ENCODE data around the gene OPRM1.
"Not testable (repeated sequence)": the region's sequence is repeated elsewhere in the genome, so short reads cannot be mapped to it uniquely, and the experiment has no call there.

Gene OPRM1

GRCh38 chr6:154039231-154039842 is at the start of gene OPRM1:
Gene OPRM1, plus strand, starts transcription at chr6:154039240. Its CDS starts 305 bp downstream, at chr6:154039545.
- DNase-seq (ENCODE audit: low read depth), result no peak

GRCh38 chr6:153989989-153990388 is 49.1 kb upstream of the OPRM1 start:
- no peak for DNase-seq (ENCODE audit: low read depth)

GRCh38 chr6:153994004-153994403 is 45.0 kb upstream of the OPRM1 start:
- no peak for DNase-seq (ENCODE audit: low read depth)

GRCh38 chr6:153994811-153995210 is 44.2 kb upstream of the OPRM1 start:
- no peak for DNase-seq (ENCODE audit: low read depth)

- no peak for DNase-seq (ENCODE audit: low read depth)
Observed at GRCh38 chr6:153997221-153997620, 41.8 kb upstream of the OPRM1 start.

- DNase-seq (ENCODE audit: low read depth), result no peak
Observed at GRCh38 chr6:154001494-154002285, 37.4 kb upstream of the OPRM1 start.

- no peak for DNase-seq (ENCODE audit: low read depth)
Observed at GRCh38 chr6:154002894-154003293, 36.1 kb upstream of the OPRM1 start.

GRCh38 chr6:154010371-154010770 is 28.7 kb upstream of the OPRM1 start:
- no peak for DNase-seq (ENCODE audit: low read depth)

GRCh38 chr6:154012852-154013251 is 26.2 kb upstream of the OPRM1 start:
- DNase-seq (ENCODE audit: low read depth), result no peak

- DNase-seq (ENCODE audit: low read depth), result no peak
Observed at GRCh38 chr6:154017786-154018185, 21.3 kb upstream of the OPRM1 start.

GRCh38 chr6:154030646-154031045 is 8.4 kb upstream of the OPRM1 start:
- no peak for DNase-seq (ENCODE audit: low read depth)

GRCh38 chr6:154041001-154041400 is 2.0 kb downstream of the OPRM1 start:
- DNase-seq (ENCODE audit: low read depth), result no peak

- DNase-seq (ENCODE audit: low read depth), result no peak
Observed at GRCh38 chr6:154053141-154053540, 14.1 kb downstream of the OPRM1 start.

- DNase-seq (ENCODE audit: low read depth), result no peak
Observed at GRCh38 chr6:154056536-154056935, 17.5 kb downstream of the OPRM1 start.

GRCh38 chr6:154057098-154057497 is 18.1 kb downstream of the OPRM1 start:
- DNase-seq (ENCODE audit: low read depth), result no peak

GRCh38 chr6:154058963-154059680 is 20.1 kb downstream of the OPRM1 start:
- no peak for DNase-seq (ENCODE audit: low read depth)

- DNase-seq (ENCODE audit: low read depth), result no peak
Observed at GRCh38 chr6:154060076-154060475, 21.0 kb downstream of the OPRM1 start.

- DNase-seq (ENCODE audit: low read depth), result no peak
Observed at GRCh38 chr6:154070041-154070440, 31.0 kb downstream of the OPRM1 start.

GRCh38 chr6:154070657-154071056 is 31.6 kb downstream of the OPRM1 start:
- no peak for DNase-seq (ENCODE audit: low read depth)

- no peak for DNase-seq (ENCODE audit: low read depth)
Observed at GRCh38 chr6:154071236-154071635, 32.2 kb downstream of the OPRM1 start.

- DNase-seq (ENCODE audit: low read depth), result no peak
Observed at GRCh38 chr6:154071711-154072110, 32.7 kb downstream of the OPRM1 start.

- DNase-seq (ENCODE audit: low read depth), result not testable (repeated sequence)
Observed at GRCh38 chr6:154078596-154078995, 39.6 kb downstream of the OPRM1 start.
